Measurements from ENCODE around the gene BRD1. TPM values are rescaled to one million over a fixed set of nuclear protein-coding genes. Genes with fewer than 3 reads are reported as not detected.

Gene BRD1
- total RNA-seq, 1 donor: 29.8 TPM

DNA sequence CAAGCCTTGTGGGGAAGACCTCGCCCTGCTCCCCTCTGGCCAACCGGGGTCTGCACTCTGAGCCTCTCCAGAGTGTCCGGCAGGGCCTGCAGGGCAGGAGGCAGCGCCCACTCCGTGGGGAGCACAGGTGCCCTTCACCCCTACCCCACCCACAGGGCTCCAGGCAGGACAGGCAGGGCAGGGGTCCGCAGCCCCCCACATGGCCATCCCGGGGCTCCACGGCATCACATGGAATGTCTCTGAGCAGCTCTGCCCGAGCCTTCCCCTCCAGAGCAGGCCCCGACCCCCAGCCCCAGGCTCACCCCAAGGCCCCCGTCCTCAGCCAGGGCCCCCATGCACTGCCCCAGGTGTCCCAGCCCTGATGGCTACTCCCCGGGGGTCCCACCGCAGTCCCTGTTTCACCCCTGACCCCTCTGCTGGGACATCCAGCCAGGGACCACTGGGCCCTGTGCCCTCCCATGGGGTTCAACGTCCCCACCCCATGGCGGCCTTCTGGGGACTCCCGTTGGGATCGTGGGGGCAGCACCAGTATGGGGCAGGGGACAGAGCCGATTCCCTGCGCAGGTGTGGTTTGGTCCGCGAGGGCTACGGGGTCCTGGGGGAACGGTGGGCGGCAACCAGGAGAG, 77.7 kb downstream of the BRD1 start:
- TF ChIP-seq, protein P1, sequence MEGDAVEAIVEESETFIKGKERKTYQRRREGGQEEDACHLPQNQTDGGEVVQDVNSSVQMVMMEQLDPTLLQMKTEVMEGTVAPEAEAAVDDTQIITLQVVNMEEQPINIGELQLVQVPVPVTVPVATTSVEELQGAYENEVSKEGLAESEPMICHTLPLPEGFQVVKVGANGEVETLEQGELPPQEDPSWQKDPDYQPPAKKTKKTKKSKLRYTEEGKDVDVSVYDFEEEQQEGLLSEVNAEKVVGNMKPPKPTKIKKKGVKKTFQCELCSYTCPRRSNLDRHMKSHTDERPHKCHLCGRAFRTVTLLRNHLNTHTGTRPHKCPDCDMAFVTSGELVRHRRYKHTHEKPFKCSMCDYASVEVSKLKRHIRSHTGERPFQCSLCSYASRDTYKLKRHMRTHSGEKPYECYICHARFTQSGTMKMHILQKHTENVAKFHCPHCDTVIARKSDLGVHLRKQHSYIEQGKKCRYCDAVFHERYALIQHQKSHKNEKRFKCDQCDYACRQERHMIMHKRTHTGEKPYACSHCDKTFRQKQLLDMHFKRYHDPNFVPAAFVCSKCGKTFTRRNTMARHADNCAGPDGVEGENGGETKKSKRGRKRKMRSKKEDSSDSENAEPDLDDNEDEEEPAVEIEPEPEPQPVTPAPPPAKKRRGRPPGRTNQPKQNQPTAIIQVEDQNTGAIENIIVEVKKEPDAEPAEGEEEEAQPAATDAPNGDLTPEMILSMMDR (IDR thresholded peaks at IDR 0.05; ENCODE audit: insufficient read depth, low read depth, low read length): no peak
- DNase-seq (ENCODE audit: low read depth): no peak
- H3K4me3 ChIP-seq (ENCODE audit: low read depth, low read length): no peak overlapping the region

DNA sequence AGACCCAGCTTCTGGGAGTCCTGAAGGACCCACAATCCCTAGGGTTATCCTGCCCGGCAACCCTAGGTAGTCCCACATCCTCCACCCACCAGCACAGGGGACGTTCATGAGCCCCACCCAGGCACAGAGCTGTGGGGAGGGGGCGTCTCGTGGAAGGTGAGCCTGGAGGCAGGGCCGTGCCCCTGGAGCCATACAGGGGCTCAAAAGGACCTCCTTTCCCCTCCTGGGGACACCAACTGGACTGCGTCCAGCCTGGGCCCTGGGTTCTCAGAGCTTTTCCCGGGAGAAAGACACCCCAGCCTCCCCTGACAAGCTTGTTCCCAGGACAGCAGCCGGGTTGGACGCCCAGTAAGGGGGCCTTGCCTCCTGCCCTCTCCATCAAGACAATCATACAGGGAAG, 78.4 kb downstream of the BRD1 start:
- no peak overlapping the region for H3K4me3 ChIP-seq (ENCODE audit: low read depth, low read length)
- TF ChIP-seq, protein P1 (IDR thresholded peaks at IDR 0.05; ENCODE audit: insufficient read depth, low read depth, low read length): no peak
- DNase-seq (ENCODE audit: low read depth): no peak

DNA sequence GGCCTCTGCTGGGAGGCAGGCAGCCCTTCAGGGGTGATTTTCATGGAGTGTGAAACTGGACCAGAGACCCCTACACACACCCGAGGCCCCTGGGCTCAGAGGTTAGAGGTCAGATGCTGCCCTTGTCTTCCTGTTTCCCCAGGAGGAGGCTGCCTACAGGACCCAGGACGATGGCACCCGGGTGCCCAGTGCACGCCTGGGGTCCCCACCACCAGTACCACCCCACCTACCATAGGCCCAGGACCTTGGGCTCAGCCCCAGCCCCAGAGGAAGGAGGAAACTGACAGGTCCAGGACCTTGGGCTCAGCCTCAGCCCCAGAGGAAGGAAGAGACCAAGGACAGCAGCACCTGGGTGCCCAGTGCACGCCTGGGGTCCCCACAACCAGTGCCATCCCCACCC, 79.2 kb downstream of the BRD1 start:
- no peak for DNase-seq (ENCODE audit: low read depth)
- no peak overlapping the region for H3K4me3 ChIP-seq (ENCODE audit: low read depth, low read length)
- TF ChIP-seq, protein P1 (IDR thresholded peaks at IDR 0.05; ENCODE audit: insufficient read depth, low read depth, low read length): no peak

DNA sequence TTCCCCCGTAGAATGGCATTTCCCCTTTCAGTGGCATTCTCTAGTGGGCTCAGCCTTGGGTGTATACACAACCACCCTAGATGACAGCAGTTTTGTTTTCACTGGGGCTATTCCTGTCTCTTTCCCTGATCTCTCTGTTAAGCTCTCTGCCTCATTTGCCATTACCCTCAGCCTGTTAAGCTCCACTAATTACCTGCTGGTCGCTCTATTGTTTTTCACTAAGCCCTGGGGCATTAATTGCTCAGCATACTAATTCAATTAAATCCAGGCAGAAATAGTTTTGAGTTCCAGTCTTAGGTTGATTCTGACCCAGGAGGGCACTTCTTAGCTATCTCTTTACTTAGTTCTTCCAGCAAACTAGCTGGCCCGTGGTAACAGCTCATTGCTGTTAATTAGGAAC, 80.0 kb downstream of the BRD1 start:
- TF ChIP-seq, protein P1 (IDR thresholded peaks at IDR 0.05; ENCODE audit: insufficient read depth, low read depth, low read length): no peak
- H3K4me3 ChIP-seq (ENCODE audit: low read depth, low read length): no peak overlapping the region
- DNase-seq (ENCODE audit: low read depth): no peak

DNA sequence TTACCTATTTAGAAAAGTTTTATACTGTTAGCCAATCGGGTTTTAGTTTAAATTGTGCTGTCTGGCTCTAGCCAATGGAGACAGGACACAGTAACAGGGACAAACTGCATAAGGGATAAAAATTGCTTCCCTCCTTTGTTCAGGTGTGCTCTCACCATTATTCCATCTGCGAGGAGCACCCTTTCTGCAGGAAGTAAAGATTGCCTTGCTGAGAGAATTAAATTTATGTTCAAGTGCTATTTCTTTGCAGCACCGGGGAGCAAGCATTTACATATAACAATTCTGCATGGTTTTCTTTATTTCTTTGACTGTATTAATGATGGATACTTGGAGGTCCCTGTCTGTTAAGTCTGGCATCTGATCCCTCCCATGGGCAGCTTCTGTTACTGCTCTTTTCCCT, 80.5 kb downstream of the BRD1 start:
- no peak overlapping the region for H3K4me3 ChIP-seq (ENCODE audit: low read depth, low read length)
- no peak for DNase-seq (ENCODE audit: low read depth)
- TF ChIP-seq, protein P1 (IDR thresholded peaks at IDR 0.05; ENCODE audit: insufficient read depth, low read depth, low read length): no peak

DNA sequence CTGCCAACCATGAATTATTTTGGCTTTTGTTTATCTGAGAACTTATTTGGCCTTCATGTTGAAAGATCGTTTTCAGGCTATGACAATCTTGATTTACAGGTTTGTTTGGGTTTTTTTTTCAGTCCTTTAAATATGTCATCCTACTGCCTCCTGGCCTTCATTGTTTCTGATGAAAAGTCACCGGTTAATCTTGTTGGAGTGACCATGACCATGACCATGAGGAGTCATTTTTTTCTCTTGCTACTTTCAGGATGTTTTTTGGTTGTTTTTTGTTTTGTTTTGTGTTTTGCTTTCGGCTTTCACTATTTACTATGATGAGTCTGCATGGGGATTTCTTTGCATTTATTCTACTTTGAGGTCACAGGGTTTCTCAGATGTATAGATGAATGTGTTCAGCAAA, 81.6 kb downstream of the BRD1 start:
- DNase-seq (ENCODE audit: low read depth): no peak
- TF ChIP-seq, protein P1 (IDR thresholded peaks at IDR 0.05; ENCODE audit: insufficient read depth, low read depth, low read length): no peak
- no peak overlapping the region for H3K4me3 ChIP-seq (ENCODE audit: low read depth, low read length)

DNA sequence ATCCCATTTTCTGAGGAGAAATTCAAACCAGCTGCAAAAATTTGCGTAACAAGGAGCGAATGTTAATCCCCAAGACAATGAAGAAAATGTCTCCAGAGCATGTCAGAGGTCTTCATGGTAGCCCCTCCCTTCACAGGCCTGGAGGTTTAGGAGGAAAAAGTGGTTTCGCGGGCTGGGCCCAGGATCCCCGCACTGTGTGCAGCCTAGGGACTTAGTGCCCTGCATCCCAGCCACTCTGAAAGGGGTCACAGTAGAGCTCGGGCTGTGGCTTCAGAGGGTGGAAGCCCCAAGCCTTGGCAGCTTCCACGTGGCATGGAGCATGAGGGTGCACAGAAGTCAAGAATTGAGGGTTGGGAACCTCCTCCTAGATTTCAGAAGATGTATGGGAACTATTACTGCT, 87.4 kb downstream of the BRD1 start:
- H3K4me3 ChIP-seq (ENCODE audit: low read depth, low read length): no peak overlapping the region
- TF ChIP-seq, protein P1 (IDR thresholded peaks at IDR 0.05; ENCODE audit: insufficient read depth, low read depth, low read length): no peak
- no peak for DNase-seq (ENCODE audit: low read depth)
